Eye (tissue), 1 donor: Measurements from ENCODE around the gene NDNF.

Experiments
- DNase-seq: peaks from one replicate; pipeline ENCODE4 v3.0.0-alpha.2; 2015

NDNF gene, protein sequence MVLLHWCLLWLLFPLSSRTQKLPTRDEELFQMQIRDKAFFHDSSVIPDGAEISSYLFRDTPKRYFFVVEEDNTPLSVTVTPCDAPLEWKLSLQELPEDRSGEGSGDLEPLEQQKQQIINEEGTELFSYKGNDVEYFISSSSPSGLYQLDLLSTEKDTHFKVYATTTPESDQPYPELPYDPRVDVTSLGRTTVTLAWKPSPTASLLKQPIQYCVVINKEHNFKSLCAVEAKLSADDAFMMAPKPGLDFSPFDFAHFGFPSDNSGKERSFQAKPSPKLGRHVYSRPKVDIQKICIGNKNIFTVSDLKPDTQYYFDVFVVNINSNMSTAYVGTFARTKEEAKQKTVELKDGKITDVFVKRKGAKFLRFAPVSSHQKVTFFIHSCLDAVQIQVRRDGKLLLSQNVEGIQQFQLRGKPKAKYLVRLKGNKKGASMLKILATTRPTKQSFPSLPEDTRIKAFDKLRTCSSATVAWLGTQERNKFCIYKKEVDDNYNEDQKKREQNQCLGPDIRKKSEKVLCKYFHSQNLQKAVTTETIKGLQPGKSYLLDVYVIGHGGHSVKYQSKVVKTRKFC

DNA sequence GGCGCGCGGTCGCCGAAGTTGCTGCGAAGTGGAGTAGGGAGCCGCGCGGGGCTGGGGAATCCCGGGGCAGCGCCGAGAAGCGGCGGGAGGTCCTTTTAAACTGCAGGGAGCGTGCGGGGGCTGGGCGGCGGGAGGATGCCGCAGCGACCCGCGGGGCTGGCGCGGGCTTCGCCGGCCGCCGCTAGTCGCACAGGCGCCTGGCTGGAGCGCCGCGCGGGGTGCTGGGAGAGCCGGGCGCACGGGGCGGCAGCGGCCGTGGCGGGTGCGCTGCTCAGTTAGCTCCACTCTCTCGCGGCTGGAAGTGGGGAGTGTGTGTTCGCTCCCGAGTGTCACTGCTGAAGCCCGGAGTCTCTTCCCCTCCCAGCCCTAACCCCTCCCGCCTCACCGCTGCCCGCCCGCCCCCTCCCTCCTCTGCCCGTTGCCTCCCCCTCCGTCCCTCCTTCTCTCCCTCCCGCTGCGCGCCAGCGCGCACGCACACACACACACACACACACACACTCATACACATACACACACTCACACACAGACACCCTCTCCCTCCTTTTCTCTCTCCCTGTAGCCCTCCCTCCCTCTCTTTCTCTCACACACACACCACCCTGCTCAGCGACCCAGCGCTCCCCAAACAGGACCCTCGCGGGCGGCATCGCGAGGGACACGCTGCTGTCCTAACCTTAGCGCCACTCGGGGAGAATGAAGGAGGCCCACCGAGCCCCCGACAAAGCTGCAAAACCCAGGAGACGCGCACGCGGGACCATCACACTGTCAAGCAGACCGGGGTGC lies at the start of gene NDNF:
Gene NDNF, minus strand, starts transcription at position 312 of the 780 bp plus-strand sequence. CDS start 26,698 bp downstream, outside the sequence.
- DNase-seq = peak; percentile 88

DNA sequence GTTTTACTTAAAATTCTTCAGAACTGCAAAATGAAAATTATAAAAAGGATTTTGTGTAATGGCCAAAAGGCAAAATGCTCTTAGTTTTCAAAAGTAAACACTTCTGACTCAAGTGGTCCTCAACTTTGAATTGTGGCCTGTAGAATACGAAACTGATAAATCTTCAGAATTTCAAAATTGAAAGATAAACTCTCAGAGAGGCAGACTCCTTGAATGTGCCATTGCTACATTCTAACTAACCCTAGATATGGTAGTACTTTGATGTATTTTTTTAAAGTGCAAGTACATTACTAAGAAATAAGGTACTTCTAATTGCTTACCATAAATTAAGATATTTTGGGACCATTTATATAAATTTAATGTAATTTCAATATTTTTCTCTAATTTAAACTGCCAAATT lies 47.4 kb upstream of the NDNF start:
- DNase-seq = no peak

DNA sequence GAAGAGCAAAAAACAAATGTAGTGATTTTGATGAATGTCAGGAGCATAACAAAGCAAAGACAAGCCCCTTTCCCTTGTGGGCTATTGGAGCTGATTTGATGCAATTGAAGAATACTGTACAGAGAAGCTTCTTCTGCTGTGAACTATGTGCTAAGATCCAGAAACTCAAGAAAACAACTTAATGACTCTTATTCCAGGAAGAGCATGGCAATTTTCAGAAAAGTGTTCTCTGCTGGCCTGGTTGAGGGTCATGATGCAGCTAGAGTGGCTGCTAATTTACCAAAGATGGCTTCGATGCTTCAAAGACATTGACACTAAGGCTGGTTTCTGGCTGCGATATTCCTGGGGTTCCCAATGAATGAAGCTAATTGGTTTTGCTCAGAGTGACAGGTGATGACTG lies 46.0 kb upstream of the NDNF start:
- DNase-seq = no peak

DNA sequence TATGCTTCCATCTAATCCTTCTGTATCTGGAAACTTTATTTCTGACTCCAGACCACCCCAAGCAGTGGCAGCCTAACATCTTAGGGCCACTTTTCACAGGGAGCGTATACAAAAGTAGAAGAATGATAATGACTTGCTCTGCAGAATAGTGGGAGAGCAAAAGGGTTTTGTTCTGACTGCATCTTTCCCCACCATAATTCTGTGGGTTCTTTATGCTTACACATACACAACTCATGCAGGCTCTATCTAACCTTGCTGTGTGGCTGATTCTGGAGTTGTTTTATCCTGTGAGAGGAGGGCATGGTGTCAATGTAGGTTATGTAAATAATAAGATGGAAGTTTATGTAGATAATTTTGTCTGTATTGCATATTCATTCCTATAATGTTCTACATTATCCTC lies 42.4 kb upstream of the NDNF start:
- DNase-seq = no peak

DNA sequence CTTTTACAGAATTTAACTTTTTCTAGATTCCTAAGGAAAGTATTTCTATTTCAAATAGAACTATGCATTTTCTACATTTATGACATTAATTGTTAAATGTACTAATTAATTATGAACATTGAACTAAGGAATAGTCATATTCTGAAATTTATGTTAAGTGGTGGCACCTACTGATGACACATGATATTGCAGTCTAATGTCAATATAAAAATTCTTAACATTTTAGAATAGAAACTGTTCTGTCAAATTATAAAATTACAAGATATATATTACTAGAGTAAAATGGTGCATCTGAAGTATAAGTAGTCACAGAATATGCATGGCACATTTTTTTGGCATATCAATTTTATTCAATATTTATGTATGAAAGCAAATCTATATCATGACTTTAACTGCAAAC lies 40.2 kb upstream of the NDNF start:
- no peak for DNase-seq

DNA sequence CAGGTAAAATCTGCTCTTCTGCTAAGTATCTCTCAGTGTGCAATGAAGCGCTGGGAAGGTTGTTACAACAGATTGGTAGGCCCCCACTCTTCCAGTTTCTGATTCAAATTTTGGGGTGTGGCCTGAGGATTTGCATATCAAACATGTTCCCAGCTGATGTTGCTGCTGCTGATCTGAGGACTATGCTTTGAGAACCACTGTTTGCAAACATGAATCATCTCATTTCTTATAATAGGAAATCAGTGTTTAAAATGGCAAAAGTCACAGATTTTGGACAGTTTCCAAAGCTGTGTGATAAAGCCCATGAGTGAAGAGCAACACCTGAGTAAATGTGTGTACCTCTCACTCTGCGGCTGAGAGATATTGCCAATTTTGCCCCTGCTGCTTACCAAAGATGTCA lies 36.2 kb upstream of the NDNF start:
- no peak for DNase-seq

DNA sequence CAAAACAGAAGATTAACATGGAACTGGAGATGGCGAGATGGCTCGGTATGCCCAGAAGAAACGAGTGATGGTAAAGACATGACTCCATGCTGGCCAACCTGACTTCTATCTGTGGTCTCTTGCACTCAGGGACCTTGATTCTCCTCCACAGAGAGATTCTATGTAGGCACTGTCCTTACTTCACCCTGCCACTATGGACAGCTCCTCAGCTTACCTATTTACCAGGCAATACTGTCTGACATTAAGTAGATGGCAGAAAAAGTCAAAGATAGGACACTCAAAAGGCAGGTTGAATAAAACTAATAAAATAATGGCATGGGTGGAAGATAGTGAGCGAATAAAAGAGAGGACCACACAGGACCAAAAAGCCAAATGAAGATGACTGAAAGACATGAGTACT lies 35.2 kb upstream of the NDNF start:
- DNase-seq = no peak

DNA sequence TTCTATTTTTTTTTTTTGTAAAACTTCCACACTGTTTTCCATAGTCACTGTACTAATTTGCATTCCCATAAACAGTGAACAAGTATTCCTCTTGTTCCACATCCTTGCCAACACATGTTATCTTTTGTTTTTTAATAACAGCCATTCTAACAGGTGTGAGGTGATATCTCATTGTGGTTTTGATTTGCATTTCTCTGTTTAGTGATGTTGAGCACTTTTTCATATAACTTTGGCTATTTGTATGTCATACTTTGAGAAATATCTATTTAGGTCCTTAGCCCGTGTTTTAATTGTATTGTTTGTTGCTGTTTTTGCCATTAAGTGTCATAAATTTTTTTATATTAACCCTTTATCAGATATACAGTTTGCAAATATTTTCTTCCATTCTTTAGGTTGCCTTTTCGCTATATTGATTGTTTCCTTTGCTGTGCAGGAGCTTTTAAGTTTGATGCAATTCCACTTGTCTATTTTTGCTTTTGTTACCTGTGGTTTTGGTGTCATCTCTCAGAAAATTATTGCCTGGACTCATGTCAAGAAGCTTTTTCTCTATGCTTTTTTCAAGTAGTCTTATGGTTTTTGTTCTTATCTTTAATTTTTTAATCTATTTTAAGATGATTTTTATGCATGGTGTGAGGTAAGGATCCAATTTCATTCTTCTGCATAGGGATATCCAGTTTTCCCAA lies 27.9 kb upstream of the NDNF start:
- no peak for DNase-seq

DNA sequence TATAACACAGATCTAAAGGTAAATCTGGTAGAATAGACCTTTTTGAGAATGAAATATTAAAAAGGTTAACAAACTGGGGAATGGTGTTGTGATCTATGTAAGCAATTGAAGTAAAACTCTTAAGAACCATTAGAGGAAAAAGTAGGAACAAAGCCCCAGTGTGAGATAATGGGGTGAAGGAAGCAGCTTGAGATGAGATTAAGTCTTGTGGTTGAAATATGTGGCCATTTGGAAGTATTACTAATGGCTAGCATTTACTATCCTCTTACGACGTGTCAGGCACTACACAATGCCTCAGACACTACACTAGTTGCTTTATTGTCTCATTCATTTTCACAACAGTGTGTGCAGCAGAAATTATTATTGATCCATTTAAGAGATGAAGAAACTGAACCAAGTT lies 25.9 kb upstream of the NDNF start:
- DNase-seq = no peak

DNA sequence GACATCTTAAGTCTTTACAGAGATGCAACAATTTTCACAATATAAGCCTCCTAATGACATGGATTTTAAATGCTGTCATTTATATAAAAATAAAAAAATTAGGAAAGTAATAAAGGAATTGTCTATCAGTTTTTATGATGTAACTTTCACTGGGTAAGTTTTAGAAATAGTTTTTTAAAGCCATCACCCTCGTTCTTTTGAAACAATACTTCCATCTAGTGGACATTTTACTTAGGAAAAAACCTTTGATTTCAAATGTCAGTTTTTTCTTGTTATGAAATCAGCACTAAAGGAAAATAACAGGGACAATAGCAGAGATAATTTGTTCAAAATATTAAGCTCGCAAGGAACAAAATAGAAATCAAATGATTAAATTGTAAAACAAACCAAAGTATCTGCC lies 24.3 kb upstream of the NDNF start:
- DNase-seq = peak; percentile 67

DNA sequence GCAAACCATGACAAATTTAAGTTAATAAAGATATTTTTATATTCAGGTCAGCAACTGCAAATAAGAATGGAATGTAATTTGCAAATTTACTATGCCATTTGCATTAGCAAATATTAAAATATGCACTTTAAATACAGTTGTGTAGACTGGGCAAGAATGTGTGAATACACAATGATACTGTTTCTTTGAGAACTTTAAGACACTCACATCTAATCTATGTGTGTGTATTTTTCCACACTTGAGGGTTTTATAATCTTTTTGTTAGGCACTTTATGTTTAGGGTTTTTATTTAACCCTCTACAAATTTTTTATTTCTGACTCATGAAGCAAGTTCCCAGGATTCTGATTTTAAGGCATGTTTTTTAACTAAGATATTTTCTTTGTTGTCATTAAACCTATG lies 23.9 kb upstream of the NDNF start:
- no peak for DNase-seq

DNA sequence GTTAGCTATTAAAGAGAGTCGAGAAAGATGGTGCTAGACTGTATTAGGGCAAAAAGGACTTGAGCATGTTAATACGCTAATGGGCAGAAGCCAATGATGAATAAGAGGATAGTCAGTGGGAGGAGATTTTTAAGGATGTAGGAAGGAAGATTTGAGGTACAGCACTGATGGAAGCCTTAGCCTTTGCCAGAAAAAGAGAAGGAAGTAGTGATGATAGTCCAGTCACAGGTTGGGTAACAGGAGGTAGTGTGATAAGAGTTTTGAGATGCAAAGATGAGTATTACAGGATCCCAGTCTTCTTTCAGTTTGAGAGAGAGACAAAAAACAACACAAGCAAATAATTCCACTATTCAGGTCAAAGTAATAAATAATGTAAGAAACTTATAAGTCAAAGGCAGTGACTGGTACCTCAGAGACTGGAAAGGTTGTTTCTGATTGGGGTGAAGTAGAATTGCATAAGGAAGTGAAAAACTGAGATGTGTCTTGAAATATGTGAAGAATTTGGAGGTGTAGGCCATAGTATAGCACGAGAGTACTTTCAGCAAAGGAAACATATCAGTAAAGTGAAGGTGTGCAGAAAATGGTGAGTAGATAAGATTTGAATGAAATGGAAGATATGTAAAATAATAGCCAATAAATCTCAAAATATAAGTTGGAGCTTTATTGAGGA lies 22.1 kb upstream of the NDNF start:
- DNase-seq = no peak

DNA sequence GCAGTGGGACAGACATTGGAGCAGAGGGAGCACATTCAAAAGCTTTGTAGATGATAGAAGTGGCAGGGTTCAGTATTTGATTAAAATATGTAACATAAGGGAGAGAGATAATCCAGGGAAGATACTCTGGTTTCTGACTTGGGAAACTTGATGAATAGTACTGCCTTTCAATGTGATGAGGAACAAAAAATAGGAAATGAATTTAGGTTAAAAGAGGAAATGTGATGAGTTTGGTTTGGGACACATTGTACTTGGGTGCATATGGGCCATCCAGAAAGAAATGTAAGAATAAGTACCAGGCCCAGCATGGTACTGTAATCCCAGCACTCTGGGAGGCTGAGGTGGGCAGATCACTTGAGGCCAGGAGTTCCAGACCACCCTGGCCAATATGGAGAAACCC lies 20.9 kb upstream of the NDNF start:
- no peak for DNase-seq

DNA sequence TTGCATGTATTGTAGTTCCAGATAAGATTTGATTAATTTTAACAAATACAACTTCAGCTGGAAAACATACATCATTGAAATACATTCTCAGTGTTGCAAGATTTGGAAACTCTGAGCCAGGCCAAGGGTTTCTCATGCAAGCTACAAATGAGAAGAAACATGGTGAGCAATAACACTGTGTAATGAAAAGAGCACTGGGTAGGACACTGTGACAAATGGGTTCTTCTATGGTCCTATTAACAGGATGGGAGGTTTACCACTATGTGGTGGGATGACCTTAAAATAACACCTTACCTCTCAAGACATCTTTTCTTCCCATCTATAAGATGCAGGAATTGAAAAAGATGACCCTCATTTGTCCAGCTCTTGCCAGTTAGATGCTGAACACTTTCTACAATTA lies 19.6 kb upstream of the NDNF start:
- no peak for DNase-seq

DNA sequence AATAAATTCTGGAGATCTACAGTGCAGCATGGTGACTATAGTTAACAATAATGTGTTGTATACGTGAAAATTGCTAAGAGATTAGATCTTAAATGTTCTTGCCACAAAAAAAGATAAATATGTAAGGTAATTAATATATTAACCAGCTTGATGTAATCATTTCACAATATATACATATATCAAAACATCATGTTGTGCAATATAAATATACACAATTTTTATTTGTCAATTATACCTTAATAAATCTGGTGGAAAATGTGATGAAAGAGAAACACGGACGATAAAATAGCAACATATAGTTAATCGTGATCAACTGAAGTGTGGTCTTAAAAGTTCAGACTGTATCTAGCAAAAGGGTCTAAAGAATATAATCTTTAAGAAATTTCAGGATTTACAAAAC lies 16.5 kb upstream of the NDNF start:
- DNase-seq = no peak

DNA sequence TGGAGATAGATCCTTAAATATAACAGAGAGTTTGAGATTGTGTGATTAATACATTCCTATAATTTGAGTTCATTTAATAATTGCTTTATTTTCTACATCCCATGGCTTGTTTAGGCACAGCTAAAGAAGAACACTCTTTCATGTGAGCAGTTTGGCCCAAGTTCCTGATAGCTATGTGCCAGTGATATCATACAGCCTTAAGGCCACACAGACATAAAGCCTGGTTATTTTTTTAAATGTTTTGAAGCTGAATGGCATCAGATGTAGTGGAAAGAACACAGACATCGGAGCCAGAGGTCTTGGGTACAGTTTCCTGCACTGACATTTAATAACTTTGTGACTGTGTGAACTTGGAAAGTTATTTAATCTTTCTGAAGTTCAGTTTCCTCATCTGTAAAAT lies 7.0 kb upstream of the NDNF start:
- no peak for DNase-seq

DNA sequence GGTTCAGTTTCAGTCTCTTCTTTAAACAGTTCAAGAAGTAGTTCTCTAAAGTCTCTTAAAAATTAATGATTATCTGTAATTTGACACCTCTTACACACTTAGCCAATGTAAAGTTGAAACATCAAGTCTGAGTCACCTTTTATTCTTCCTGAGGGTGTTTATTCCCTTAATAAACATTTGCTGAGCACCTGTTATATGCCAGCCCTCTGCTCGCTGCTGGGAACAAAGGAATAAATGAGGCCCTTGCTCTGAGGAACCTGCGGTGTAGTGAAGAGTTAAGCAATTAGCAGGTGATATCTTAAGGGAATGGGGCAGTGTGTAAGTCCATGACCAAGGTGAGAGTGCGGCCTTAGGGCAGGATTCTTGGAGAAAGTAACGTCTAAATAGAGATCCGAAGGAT lies 5.2 kb upstream of the NDNF start:
- no peak for DNase-seq

DNA sequence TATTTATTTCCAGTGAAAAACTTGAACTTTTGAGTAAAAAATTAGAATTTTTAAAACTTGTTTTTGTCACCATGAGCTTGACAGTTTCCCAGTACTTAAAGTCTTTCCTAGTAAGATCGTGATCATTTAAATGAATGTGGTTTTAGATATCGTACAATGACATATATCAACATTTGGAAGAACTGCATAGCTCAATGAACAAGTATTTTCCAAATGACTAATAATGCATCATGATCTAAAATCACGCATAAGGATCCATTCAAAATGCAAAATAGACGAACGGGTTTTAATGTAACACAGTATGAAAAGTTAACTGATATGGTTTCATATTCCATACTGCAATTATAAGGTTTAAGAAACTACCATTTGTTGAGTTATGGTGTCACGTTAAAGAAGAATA lies 4.1 kb upstream of the NDNF start:
- DNase-seq = no peak

DNA sequence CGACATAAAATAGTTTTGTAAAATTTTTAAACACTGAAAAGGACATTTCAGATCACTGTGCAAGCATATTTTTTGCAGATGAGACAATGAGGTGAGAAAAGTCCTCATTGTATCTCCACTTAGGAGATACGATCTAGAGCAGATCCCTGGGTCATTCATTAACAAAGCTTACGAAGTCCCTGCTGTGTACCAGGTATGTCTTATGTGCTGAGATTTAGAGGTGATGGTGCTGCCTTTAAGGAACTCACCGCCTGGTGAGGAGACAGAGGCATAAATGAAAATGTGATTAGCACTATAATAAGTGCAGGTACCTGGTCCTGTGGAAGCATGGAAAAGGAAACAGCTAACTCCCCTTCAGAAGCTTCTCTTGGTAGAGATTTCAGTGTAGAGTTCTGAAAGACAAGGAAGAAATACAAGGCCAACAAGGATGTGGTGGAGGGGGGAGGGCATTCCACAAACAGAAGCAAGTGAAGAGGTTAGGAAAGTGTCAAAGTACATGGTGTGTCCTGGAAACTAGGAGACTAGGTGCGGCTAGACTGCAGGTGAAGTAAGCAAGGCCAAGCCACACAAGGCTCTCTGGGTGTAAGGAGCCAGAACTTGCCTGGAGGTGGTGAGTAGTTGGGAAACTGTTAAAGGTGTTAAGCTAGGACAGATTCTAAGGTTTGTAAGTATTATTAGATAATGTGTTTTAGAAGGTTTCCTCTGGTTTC lies 1.5 kb upstream of the NDNF start:
- no peak for DNase-seq

DNA sequence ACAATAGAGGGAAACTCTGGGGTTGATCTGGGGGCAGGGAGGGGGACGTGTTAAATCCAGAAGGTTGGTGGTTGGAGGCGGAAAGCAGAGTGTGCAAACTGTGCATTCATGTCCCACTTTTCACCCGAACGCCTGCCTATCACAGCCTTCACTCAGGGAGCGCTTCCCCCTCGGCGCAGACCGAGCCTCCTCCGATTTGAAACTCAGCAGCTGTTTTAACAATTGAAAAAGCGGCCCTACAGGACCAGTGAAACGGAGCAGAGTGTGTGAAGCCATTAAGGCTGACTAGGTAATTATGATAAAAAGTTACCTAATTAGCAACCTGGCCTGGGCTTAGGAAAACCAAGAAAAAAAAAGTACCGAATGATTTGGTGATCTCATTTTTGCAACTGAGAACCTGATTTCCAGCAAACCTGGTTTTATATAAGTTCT lies 685 bp upstream of the NDNF start:
- no peak for DNase-seq

DNA sequence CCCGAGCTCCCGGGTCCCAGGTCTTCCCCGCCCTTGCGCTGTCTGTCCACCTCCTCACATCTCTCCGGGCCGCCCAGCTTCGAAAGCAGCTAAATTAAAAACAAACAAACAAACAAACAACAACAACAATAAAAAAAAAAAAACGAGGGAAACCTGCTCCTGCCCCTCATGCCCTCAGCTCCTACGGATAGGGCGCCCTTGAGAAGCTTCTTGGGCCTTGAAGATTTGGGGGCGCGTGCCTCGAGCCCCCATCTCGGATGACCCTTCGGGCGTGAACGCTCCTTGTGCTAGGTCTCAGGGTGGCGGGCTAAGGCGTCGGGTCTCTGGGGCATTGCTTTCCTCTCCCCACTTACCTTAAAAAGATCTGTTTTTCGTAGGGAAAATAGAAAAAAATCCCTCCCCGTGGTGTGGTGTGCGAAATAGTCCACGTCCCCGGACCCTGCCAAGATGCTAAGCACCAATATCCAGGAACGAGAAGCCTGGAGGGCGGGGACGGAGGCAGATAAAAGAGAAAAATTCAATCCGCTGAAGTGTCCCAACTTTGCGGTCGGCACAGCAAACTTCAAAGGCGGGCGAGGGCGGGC lies 603 bp downstream of the NDNF start:
- DNase-seq = peak; percentile 74
